ENCODE data around the gene B3GLCT. TPM values are rescaled to one million over a fixed set of nuclear protein-coding genes. Genes with fewer than 3 reads are reported as not detected.

The B3GLCT gene
- total and polyA plus RNA-seq, 2 donors (not counting 3 experiments of a cell fraction or from before 2014, with no cell fraction given) = 5.2 to 14.6 TPM

DNA sequence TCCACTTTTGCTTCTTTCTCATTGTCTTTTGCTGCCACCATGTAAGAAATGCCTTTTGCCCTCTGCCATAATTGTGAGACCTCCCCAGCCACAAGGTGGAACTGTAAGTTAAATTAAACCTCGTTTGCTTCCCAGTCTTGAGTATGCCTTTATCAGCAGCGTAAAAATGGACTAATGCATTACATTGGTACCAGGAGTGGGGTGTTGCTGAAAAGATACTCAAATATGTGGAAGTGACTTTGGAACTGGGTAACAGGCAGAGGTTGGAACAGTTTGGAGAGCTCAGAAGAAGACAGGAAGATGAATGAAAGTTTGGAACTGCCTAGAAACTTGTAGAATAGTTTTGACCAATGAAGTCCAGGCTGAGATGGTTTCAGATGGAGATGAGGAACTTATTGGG, 115.2 kb downstream of the B3GLCT start:
- DNase-seq (ENCODE audit: low read depth, low spot score) (no peak), FAIRE-seq (no peak)
- Histone ChIP-seq H3K9me1 (replicated peaks; ENCODE audit: control insufficient read depth, extremely low read depth, insufficient read depth, low read length) (no peaks in the 10 kb centered on the region), H3K4me1 (ENCODE audit: control insufficient read depth, extremely low read depth, insufficient read depth, low read length) (no peaks in the 10 kb centered on the region), H3K36me3 (ENCODE audit: control insufficient read depth in 2 of 2, extremely low read depth in 1 of 2, insufficient read depth in 2 of 2, low read length in 2 of 2) (no peaks in the 10 kb centered on the region), H4K20me1 (replicated peaks; ENCODE audit: control insufficient read depth, extremely low read depth, insufficient read depth, low read length) (no peaks in the 10 kb centered on the region), H3K4me2 (ENCODE audit: insufficient read depth, low read length) (no peak overlapping the region), H3K79me2 (ENCODE audit: control insufficient read depth, insufficient read depth, low read length) (no peaks in the 10 kb centered on the region), H3K4me3 (replicated peaks in 1 of 3; ENCODE audit: insufficient read depth in 1 of 3, low read depth in 1 of 3, low read length in 3 of 3) (no peak overlapping the region), H3K27ac (ENCODE audit: insufficient read depth, low read depth, low read length) (no peak overlapping the region), H3K9me3 (replicated peaks; ENCODE audit: control insufficient read depth, insufficient read depth, low read length) (peaks cover 2% of the 10 kb centered on the region), H3K27me3 (ENCODE audit: control insufficient read depth in 2 of 2, insufficient read depth in 2 of 2, low read length in 2 of 2) (no peaks in the 10 kb centered on the region), H2AFZ (ENCODE audit: low read depth, low read length) (no peak overlapping the region), H3K9ac (replicated peaks; ENCODE audit: extremely low read depth, insufficient read depth, low read length) (no peak overlapping the region)
- intact Hi-C loops (cut with micrococcal nuclease) = no loop called here
- no TSS peak for BruUV-seq (replicated peaks)
- dilution Hi-C loops (cut with MboI; ENCODE audit: extremely low pct_ligation_motif_present, low sequenced_read_pairs) = no loop called here
- POLR2A ChIA-PET = no interaction called here
- CTCF ChIA-PET = no interaction called here
- TF ChIP-seq EZH2 (IDR thresholded peaks at IDR 0.05; ENCODE audit: borderline replicate concordance, low read depth, low read length, severe bottlenecking) (no peak), CTCF (IDR thresholded peaks at IDR 0.05; ENCODE audit: extremely low read depth in 1 of 2, insufficient read depth in 1 of 2, low read depth in 1 of 2, low read length in 2 of 2) (no peak), POLR2AphosphoS5 (IDR thresholded peaks at IDR 0.05; ENCODE audit: insufficient read depth, low read depth, low read length) (no peak), FOS (IDR thresholded peaks at IDR 0.05; ENCODE audit: borderline replicate concordance, insufficient read depth, low read length) (no peak), MYC (IDR thresholded peaks at IDR 0.05; ENCODE audit: low read depth, low read length) (no peak), JUN (IDR thresholded peaks at IDR 0.05; ENCODE audit: borderline replicate concordance, insufficient read depth, insufficient read length, low read depth) (no peak), GATA2 (IDR thresholded peaks at IDR 0.05; ENCODE audit: insufficient read depth, insufficient read length, low read depth, low read length) (no peak), POLR2A (IDR thresholded peaks at IDR 0.05; ENCODE audit: low read depth, low read length) (no peak)
- TF ChIP-seq, protein P1, sequence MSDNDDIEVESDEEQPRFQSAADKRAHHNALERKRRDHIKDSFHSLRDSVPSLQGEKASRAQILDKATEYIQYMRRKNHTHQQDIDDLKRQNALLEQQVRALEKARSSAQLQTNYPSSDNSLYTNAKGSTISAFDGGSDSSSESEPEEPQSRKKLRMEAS (IDR thresholded peaks at IDR 0.05; ENCODE audit: insufficient read depth, insufficient read length) = no peak

All from endothelial cell of umbilical vein (primary cell).